ENCODE measurements around the gene CRY2. TPM values are rescaled to one million over a fixed set of nuclear protein-coding genes. Genes with fewer than 3 reads are reported as not detected.
"Not testable (repeated sequence)": the region's sequence is repeated elsewhere in the genome, so short reads cannot be mapped to it uniquely, and the experiment has no call there.

The CRY2 gene
- total and polyA plus RNA-seq, 2 donors (not counting 1 experiment from before 2014, with no cell fraction given) = 8.3 to 21.5 TPM

GRCh38 chr11:45905095-45905494 is 57.8 kb downstream of the CRY2 start:
- no peak overlapping the region for H3K27ac ChIP-seq (ENCODE audit: insufficient read depth, low read length)
- TF ChIP-seq, protein P1, sequence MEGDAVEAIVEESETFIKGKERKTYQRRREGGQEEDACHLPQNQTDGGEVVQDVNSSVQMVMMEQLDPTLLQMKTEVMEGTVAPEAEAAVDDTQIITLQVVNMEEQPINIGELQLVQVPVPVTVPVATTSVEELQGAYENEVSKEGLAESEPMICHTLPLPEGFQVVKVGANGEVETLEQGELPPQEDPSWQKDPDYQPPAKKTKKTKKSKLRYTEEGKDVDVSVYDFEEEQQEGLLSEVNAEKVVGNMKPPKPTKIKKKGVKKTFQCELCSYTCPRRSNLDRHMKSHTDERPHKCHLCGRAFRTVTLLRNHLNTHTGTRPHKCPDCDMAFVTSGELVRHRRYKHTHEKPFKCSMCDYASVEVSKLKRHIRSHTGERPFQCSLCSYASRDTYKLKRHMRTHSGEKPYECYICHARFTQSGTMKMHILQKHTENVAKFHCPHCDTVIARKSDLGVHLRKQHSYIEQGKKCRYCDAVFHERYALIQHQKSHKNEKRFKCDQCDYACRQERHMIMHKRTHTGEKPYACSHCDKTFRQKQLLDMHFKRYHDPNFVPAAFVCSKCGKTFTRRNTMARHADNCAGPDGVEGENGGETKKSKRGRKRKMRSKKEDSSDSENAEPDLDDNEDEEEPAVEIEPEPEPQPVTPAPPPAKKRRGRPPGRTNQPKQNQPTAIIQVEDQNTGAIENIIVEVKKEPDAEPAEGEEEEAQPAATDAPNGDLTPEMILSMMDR (conservative IDR thresholded peaks at IDR 0.05 in 1 of 2, IDR thresholded peaks at IDR 0.05 in 1 of 2; ENCODE audit: low read depth in 1 of 2, low read length in 2 of 2) = no peak
- no peak for TF ChIP-seq EZH2 (IDR thresholded peaks at IDR 0.05; ENCODE audit: low read length, missing control alignments)
- no peaks in the 10 kb centered on the region for H3K9me3 ChIP-seq (ENCODE audit: control insufficient read depth, insufficient read depth, low read depth, low read length)
- no peaks in the 10 kb centered on the region for H3K27me3 ChIP-seq (ENCODE audit: control insufficient read depth, insufficient read depth, low read length)
- H3K4me1 ChIP-seq (ENCODE audit: control insufficient read depth, extremely low read depth, insufficient read depth, low read length) = no peaks in the 10 kb centered on the region
- H3K9ac ChIP-seq (ENCODE audit: insufficient read depth, low read length) = no peak overlapping the region
- no peaks in the 10 kb centered on the region for H3K79me2 ChIP-seq (ENCODE audit: control insufficient read depth, insufficient read depth, low read length)
- no peak for DNase-seq (ENCODE audit: low read depth in 2 of 2)
- H2AFZ ChIP-seq (ENCODE audit: low read length) = no peak overlapping the region
- H3K36me3 ChIP-seq (ENCODE audit: control insufficient read depth, insufficient read depth, low read length) = peaks cover 4% of the 10 kb centered on the region
- no peak overlapping the region for H3K4me2 ChIP-seq (ENCODE audit: extremely low read depth, insufficient read depth, low read length)
- H3K4me3 ChIP-seq (replicated peaks in 1 of 4; ENCODE audit: control extremely low read depth in 1 of 4, insufficient read depth in 1 of 4, low read depth in 3 of 4, low read length in 4 of 4) = no peak overlapping the region
- H4K20me1 ChIP-seq (ENCODE audit: control insufficient read depth, extremely low read depth, insufficient read depth, low read length) = no peaks in the 10 kb centered on the region

GRCh38 chr11:45905576-45905975 is 58.3 kb downstream of the CRY2 start:
- H3K36me3 ChIP-seq (ENCODE audit: control insufficient read depth, insufficient read depth, low read length); H3K4me3 ChIP-seq (replicated peaks in 1 of 4; ENCODE audit: control extremely low read depth in 1 of 4, insufficient read depth in 1 of 4, low read depth in 3 of 4, low read length in 4 of 4); DNase-seq (ENCODE audit: low read depth in 2 of 2); H3K79me2 ChIP-seq (ENCODE audit: control insufficient read depth, insufficient read depth, low read length); H2AFZ ChIP-seq (ENCODE audit: low read length); H3K27ac ChIP-seq (ENCODE audit: insufficient read depth, low read length); H3K4me2 ChIP-seq (ENCODE audit: extremely low read depth, insufficient read depth, low read length); H3K9me3 ChIP-seq (ENCODE audit: control insufficient read depth, insufficient read depth, low read depth, low read length); H3K9ac ChIP-seq (ENCODE audit: insufficient read depth, low read length); H4K20me1 ChIP-seq (ENCODE audit: control insufficient read depth, extremely low read depth, insufficient read depth, low read length); H3K4me1 ChIP-seq (ENCODE audit: control insufficient read depth, extremely low read depth, insufficient read depth, low read length); H3K27me3 ChIP-seq (ENCODE audit: control insufficient read depth, insufficient read depth, low read length): not testable (repeated sequence)

DNA sequence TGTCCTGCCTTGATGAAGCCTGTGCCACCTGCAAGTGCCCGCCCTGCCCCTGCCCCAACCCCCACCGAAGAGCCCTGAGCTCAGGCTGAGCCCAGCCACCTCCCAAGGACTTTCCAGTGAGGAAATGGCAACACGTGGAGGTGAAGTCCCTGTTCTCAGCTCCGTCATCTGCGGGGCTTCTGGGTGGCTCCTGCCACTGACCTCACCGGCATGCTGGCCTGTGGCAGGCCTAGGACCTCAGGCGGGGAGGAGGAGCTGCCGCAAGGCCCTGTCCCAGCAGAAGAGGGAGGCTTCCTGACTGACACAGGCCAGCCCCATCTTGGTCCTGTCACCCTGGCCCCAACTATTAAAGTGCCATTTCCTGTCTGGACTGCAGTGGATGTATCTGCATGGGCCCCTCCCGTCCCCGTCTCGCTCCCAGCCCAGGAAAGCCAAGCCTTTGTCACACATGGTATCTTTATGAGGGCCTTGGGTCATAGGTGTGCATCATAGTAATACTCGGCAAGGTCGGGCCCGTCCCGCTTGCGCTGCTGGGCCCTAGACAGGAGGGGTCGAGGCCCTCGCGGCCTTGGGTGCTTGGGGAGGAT is 58.9 kb downstream of the CRY2 start:
- H3K4me1 ChIP-seq (ENCODE audit: control insufficient read depth, extremely low read depth, insufficient read depth, low read length) = no peaks in the 10 kb centered on the region
- no peaks in the 10 kb centered on the region for H3K9me3 ChIP-seq (ENCODE audit: control insufficient read depth, insufficient read depth, low read depth, low read length)
- no peak for DNase-seq (ENCODE audit: low read depth in 2 of 2)
- no peak for TF ChIP-seq EZH2 (IDR thresholded peaks at IDR 0.05; ENCODE audit: low read length, missing control alignments)
- TF ChIP-seq, protein P1 (conservative IDR thresholded peaks at IDR 0.05 in 1 of 2, IDR thresholded peaks at IDR 0.05 in 1 of 2; ENCODE audit: low read depth in 1 of 2, low read length in 2 of 2) = no peak
- no peak overlapping the region for H3K4me2 ChIP-seq (ENCODE audit: extremely low read depth, insufficient read depth, low read length)
- H3K9ac ChIP-seq (ENCODE audit: insufficient read depth, low read length) = no peak overlapping the region
- H3K36me3 ChIP-seq (ENCODE audit: control insufficient read depth, insufficient read depth, low read length) = peaks cover 10% of the 10 kb centered on the region
- H3K27ac ChIP-seq (ENCODE audit: insufficient read depth, low read length) = no peak overlapping the region
- H4K20me1 ChIP-seq (ENCODE audit: control insufficient read depth, extremely low read depth, insufficient read depth, low read length) = no peaks in the 10 kb centered on the region
- H3K4me3 ChIP-seq (replicated peaks in 1 of 4; ENCODE audit: control extremely low read depth in 1 of 4, insufficient read depth in 1 of 4, low read depth in 3 of 4, low read length in 4 of 4) = no peak overlapping the region
- no peak overlapping the region for H2AFZ ChIP-seq (ENCODE audit: low read length)
- no peaks in the 10 kb centered on the region for H3K79me2 ChIP-seq (ENCODE audit: control insufficient read depth, insufficient read depth, low read length)
- no peaks in the 10 kb centered on the region for H3K27me3 ChIP-seq (ENCODE audit: control insufficient read depth, insufficient read depth, low read length)

Measured in fibroblast of lung (primary cell).